ENCODE data around the gene LDLRAP1. TPM values are rescaled to one million over a fixed set of nuclear protein-coding genes. Genes with fewer than 3 reads are reported as not detected.

Gene LDLRAP1
- total RNA-seq, 2 donors from 2014 or later: 13.9 to 14.5 TPM

- H3K9me3 ChIP-seq (ENCODE audit: control insufficient read depth, low read length): no peaks in the 10 kb centered on the region
- H3K36me3 ChIP-seq (ENCODE audit: control insufficient read depth, insufficient read depth, low read length): no peaks in the 10 kb centered on the region
- H3K9ac ChIP-seq (ENCODE audit: extremely low read depth, low read length, poor library complexity, severe bottlenecking): no peak overlapping the region
- H3K27me3 Mint-ChIP-seq (ENCODE audit: insufficient read depth): no peaks in the 10 kb centered on the region
- H3K27me3 ChIP-seq (ENCODE audit: control insufficient read depth, insufficient read depth, low read length, poor library complexity, severe bottlenecking): no peaks in the 10 kb centered on the region
- DNase-seq: no peak
- H3K4me1 Mint-ChIP-seq: peaks cover 13% of the 10 kb centered on the region
- peaks cover 3% of the 10 kb centered on the region for H3K36me3 Mint-ChIP-seq (ENCODE audit: low read depth)
- no peak overlapping the region for H3K27ac Mint-ChIP-seq
- H3K4me1 ChIP-seq (ENCODE audit: control insufficient read depth, insufficient read depth, low read length): no peaks in the 10 kb centered on the region
- H3K27ac ChIP-seq (ENCODE audit: low read depth, low read length): no peak overlapping the region
- WGBS, 2 experiments (ENCODE audit: insufficient coverage in 1 of 2, insufficient read length in 1 of 2): 93 to 96% methylated on average over 13 to 19 of the region's 20 CpGs
- no peak overlapping the region for H3K4me3 Mint-ChIP-seq
- no peaks in the 10 kb centered on the region for H3K9me3 Mint-ChIP-seq
- no peak overlapping the region for H3K4me3 ChIP-seq (ENCODE audit: low read length)
- no peak for TF ChIP-seq CTCF (conservative IDR thresholded peaks at IDR 0.05)
Observed at GRCh38 chr1:25563330-25564215, 20.2 kb downstream of the LDLRAP1 start.

- no peak overlapping the region for H3K4me3 Mint-ChIP-seq
- no peaks in the 10 kb centered on the region for H3K9me3 Mint-ChIP-seq
- Histone ChIP-seq H3K4me3 (ENCODE audit: low read length) (no peak overlapping the region), H3K27me3 (ENCODE audit: control insufficient read depth, insufficient read depth, low read length, poor library complexity, severe bottlenecking) (no peaks in the 10 kb centered on the region), H3K27ac (ENCODE audit: low read depth, low read length) (no peak overlapping the region), H3K36me3 (ENCODE audit: control insufficient read depth, insufficient read depth, low read length) (no peaks in the 10 kb centered on the region), H3K4me1 (ENCODE audit: control insufficient read depth, insufficient read depth, low read length) (no peaks in the 10 kb centered on the region), H3K9me3 (ENCODE audit: control insufficient read depth, low read length) (no peaks in the 10 kb centered on the region), H3K9ac (ENCODE audit: extremely low read depth, low read length, poor library complexity, severe bottlenecking) (no peak overlapping the region)
- H3K27ac Mint-ChIP-seq: peak overlapping the region; percentile 64
- H3K4me1 Mint-ChIP-seq: peaks cover 13% of the 10 kb centered on the region
- DNase-seq: no peak
- no peak for TF ChIP-seq CTCF (conservative IDR thresholded peaks at IDR 0.05)
- H3K36me3 Mint-ChIP-seq (ENCODE audit: low read depth): no peaks in the 10 kb centered on the region
- WGBS, 2 experiments (ENCODE audit: insufficient coverage in 1 of 2, insufficient read length in 1 of 2): 81 to 89% methylated on average over 11 to 14 of the region's 14 CpGs
- no peaks in the 10 kb centered on the region for H3K27me3 Mint-ChIP-seq (ENCODE audit: insufficient read depth)
Observed at GRCh38 chr1:25564777-25565574, 21.6 kb downstream of the LDLRAP1 start.

GRCh38 chr1:25565626-25566025, 22.2 kb downstream of the LDLRAP1 start:
- H3K4me3 ChIP-seq (ENCODE audit: low read length): no peak overlapping the region
- no peaks in the 10 kb centered on the region for H3K36me3 ChIP-seq (ENCODE audit: control insufficient read depth, insufficient read depth, low read length)
- 84 to 94% methylated on average over 6 to 8 of the region's 8 CpGs for WGBS, 2 experiments (ENCODE audit: insufficient coverage in 1 of 2, insufficient read length in 1 of 2)
- no peaks in the 10 kb centered on the region for H3K27me3 Mint-ChIP-seq (ENCODE audit: insufficient read depth)
- no peak overlapping the region for H3K4me3 Mint-ChIP-seq
- no peaks in the 10 kb centered on the region for H3K9me3 ChIP-seq (ENCODE audit: control insufficient read depth, low read length)
- H3K9ac ChIP-seq (ENCODE audit: extremely low read depth, low read length, poor library complexity, severe bottlenecking): no peak overlapping the region
- H3K36me3 Mint-ChIP-seq (ENCODE audit: low read depth): no peaks in the 10 kb centered on the region
- no peak for TF ChIP-seq CTCF (conservative IDR thresholded peaks at IDR 0.05)
- no peaks in the 10 kb centered on the region for H3K9me3 Mint-ChIP-seq
- peaks cover 13% of the 10 kb centered on the region for H3K4me1 Mint-ChIP-seq
- H3K27ac ChIP-seq (ENCODE audit: low read depth, low read length): no peak overlapping the region
- H3K4me1 ChIP-seq (ENCODE audit: control insufficient read depth, insufficient read depth, low read length): no peaks in the 10 kb centered on the region
- H3K27ac Mint-ChIP-seq: peak overlapping the region; percentile 44
- H3K27me3 ChIP-seq (ENCODE audit: control insufficient read depth, insufficient read depth, low read length, poor library complexity, severe bottlenecking): no peaks in the 10 kb centered on the region
- no peak for DNase-seq
